Neural progenitor cell (in vitro differentiated cells): ENCODE results near the gene SSBP2.

Experiments used
- CTCF ChIP-seq: fragments of 200-600 bp; sonication (generic); IDR thresholded peaks from 2 replicates; pipeline ENCODE4 v1.5.1; 2017; ENCODE audit warnings: antibody characterized with exemption, mild to moderate bottlenecking
- EZH2 ChIP-seq: fragments of 200-600 bp; sonication (generic); IDR thresholded peaks from 2 replicates; pipeline ENCODE4 v1.6.1; 2017; ENCODE audit warnings: antibody characterized with exemption, mild to moderate bottlenecking, moderate library complexity
- EZH2phosphoT487 ChIP-seq: fragments of 200-600 bp; sonication (generic); IDR thresholded peaks from 2 replicates; pipeline ENCODE4 v1.6.1; 2017; ENCODE audit warnings: antibody characterized with exemption

DNA sequence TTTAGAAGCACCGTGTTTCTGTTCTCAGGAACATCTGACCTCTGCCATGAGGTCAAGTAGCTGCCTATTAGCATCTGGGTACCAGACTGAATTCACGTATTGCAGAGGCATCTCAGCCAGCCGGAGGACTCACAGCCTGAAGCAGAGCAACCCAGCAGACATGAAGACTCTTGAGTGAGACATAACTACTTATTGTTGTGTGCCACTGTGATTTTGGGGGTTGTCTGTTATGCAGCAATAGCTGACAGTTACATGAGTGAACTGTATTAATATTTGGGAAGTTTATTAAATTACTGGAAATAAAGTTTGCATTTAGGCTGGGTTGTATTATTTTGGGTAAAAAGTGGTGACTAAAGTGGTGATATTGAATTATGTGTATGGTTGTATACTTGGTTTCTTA is 355.6 kb downstream of the SSBP2 start:
- no peak for TF ChIP-seq CTCF
- TF ChIP-seq EZH2 = no peak
- no peak for TF ChIP-seq EZH2phosphoT487
